Activated CD4-positive, CD25-positive, alpha-beta regulatory T cell treated with anti-CD3 and anti-CD28 coated beads, Interleukin-2, amount 50 U/mL, for 16 hours (primary cell): ENCODE data around the gene DDIAS.
"Not testable (repeated sequence)": the region's sequence is repeated elsewhere in the genome, so short reads cannot be mapped to it uniquely, and the experiment has no call there.

Experiments used
- DNase-seq: peaks from one replicate; pipeline ENCODE4 v3.0.0-alpha.2; 2020; ENCODE audit warnings: low read depth, low spot score

Gene DDIAS

GRCh38 chr11:82889133-82890001 lies 12.2 kb upstream of the DDIAS start:
- DNase-seq: no peak

GRCh38 chr11:82890002-82890341 lies 11.6 kb upstream of the DDIAS start:
- no peak for DNase-seq

- DNase-seq: no peak
Observed at GRCh38 chr11:82890936-82891335, 10.6 kb upstream of the DDIAS start.

- DNase-seq: no peak
Observed at GRCh38 chr11:82892611-82893169, 8.8 kb upstream of the DDIAS start.

GRCh38 chr11:82895437-82896091 lies 6.0 kb upstream of the DDIAS start:
- no peak for DNase-seq

DNA sequence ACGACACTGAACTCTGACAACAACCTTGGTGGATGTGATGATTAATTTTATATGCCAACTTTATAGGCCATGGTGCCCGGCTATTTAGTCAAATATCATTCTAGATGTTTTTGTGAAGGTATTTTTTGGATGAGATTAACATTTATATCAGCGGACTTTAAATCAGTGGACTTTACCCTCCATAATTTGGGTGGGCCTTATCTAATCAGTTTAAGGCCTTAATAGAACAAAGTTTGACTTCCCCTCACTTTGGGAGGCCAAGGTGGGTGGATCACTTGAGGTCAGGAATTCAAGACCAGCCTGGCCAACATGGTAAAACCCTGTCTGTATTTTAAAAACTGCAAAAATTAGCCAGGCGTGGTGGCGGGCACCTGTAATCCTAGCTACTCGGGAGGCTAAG lies 5.4 kb upstream of the DDIAS start:
- DNase-seq: no peak

GRCh38 chr11:82898241-82898640 lies 3.3 kb upstream of the DDIAS start:
- DNase-seq: no peak

DNA sequence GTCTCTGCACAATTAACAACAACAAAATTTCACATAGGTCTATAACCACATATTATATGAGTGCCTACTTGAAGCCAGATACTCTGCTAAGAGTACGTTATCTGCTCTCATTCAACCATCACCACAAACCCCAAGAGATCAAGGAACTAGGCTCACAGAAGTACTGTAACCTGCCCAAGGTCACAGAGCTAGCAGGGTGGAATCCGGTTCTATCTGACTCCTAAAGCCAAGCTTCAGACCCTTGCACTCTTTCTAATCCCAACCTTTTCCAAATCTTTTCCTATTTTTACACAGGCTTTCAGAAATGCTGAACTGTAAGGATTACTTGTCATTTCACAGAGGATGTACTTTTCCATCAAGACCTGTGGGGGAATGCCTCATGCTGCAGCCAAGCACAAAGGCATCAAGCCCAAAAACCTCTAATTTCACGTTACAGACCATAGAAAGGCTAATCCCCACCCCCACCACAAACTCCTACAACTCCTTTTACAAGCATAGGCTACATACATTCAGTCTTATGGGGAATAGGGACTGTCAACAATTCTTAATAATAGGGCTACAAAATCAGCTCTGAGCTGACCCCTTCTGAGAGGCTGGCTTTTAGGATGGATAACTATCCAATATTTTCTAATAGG lies 2.2 kb upstream of the DDIAS start:
- no peak for DNase-seq

GRCh38 chr11:82899957-82900276 lies 1.6 kb upstream of the DDIAS start:
- DNase-seq: no peak

- peak; percentile 85 for DNase-seq
Observed at GRCh38 chr11:82900277-82901164, 1.0 kb upstream of the DDIAS start, which contains the start of gene PRCP. Gene PRCP (minus strand): TSS chr11:82900430. CDS start chr11:82900402, 28 bp downstream.

DNA sequence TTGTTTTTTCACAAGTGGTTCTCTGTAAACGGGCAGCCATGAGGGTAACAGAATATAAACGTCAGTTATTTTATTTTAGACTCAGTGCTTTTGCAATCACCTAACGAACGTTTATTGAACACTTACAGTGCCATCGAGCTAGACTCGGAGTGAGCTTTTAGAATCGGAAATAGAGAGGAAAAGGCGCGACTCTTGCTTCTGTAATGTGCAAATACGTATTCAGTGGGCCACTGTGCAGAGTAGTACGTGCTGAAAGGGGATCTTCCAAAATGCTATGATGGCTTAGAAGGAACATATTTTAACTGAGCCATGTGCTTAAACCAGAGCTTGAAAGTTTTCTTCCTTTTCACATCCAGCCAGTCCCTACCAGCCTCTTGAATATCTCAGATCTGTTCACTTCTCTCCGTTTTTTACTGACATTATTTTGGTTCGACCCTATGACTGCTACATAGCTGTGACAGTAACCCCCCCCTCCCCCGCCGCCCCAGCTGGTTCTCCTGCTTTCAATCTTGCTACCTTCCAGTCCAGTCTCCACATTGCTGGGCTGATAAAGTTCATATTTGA lies 468 bp downstream of the DDIAS start:
- DNase-seq: no peak

DNA sequence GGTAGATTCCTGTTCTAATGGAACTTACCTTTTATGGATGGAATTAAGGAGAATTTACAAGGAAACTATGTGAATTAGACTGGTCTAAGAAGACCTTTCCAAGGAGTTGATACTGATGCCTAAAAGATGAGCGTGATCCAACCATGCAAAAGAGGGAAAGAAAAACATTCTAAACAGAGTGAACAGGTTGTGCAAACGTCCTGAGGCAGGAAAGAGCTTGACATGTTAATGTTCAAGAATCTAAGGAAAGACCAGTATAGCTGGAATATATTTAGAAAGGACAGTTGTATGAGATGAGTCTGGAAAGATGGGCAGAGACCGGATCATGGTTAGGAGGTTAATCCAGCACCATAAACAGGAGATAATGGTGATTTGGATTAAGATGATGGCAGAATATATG lies 1.3 kb downstream of the DDIAS start:
- no peak for DNase-seq

DNA sequence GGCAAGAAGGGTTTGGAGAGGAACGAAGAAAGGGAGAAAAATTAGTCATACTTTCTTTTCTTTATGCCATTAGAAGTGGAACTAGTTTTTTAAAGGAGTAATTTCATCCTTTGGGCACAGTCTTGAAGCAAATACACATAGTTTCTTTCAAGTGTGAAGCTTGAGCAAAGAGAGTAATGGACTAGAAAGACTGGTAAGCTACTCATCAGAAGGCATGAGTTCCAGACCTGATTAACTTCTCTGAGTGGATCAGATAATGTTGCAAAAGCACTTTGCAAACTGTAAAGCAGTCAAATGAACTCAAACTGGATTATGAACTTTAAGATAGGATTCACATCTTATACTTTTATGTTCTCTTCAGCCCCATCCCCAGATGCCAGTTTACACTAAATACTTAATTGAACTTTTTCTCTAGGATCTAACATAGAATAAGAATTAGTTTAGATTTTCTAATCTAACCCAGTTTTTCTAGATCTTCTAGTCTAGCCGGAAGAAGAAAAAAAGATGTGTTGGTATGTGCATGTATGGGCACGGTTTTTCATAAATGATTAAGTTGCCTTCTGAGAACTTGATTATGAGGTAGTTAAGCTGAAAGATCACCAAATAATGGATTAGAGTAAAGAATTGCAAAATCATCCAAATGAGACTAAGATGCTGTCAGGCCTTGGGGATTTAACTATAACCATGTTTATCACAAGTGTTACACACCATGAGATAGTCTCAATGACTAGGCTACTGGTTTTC lies 2.5 kb downstream of the DDIAS start:
- DNase-seq: no peak

- no peak for DNase-seq
Observed at GRCh38 chr11:82906236-82906635, 4.7 kb downstream of the DDIAS start.

- DNase-seq: no peak
Observed at GRCh38 chr11:82906931-82907330, 5.4 kb downstream of the DDIAS start.

- no peak for DNase-seq
Observed at GRCh38 chr11:82907371-82907770, 5.8 kb downstream of the DDIAS start.

GRCh38 chr11:82908311-82908710 lies 6.8 kb downstream of the DDIAS start:
- no peak for DNase-seq

DNA sequence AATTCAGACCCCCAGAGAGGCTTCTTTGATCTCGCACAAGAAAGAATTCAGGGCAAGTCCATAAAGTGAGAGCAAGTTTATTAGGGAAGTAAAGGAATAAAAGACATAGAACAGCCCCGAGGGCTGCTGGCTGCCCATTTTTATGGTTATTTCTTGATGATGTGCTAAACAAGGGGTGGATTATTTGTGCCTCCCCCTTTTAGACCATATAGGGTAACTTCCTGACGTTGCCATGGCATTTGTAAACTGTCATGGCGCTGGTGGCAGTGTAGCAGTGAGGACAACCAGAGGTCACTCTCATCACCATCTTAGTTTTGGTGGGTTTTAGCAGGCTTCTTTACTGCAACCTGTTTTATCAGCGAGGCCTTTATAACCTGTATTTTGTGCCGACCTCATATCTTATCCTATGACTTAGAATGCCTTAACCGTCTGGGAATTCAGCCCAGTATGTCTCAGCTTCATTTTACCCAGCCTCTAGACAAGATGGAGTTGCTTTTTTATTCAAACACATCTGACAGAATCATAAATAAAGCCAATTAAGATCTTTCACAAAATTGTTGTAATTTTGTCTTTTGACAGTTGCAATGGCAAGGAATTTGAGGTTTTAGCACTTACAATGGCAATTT lies 7.6 kb downstream of the DDIAS start:
- DNase-seq: no peak

GRCh38 chr11:82919786-82920185 lies 18.2 kb downstream of the DDIAS start:
- not testable (repeated sequence) for DNase-seq

DNA sequence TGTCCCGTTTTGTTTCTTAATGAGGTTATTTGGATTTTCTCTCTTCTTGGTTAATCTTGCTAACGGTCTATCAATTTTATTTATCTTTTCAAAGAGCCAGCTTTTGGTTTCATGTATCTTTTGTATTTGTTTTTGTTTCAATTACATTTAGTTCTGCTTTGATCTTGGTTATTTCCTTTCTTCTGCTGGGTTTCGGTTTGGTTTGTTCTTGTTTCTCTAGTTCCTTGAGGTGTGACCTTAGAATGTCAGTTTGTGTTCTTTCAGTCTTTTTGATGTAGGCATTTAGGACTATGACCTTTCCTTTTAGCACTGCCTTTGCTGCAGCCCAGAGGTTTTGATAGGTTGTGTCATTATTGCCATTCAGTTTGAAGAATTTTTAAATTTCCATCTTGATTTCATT lies 18.7 kb downstream of the DDIAS start:
- not testable (repeated sequence) for DNase-seq
